CD4-positive, alpha-beta T cell treated with Interleukin-15 for 1 hour (primary cell): ENCODE measurements around the gene WDR70.
"Not testable (repeated sequence)": the region's sequence is repeated elsewhere in the genome, so short reads cannot be mapped to it uniquely, and the experiment has no call there.

Experiments
- DNase-seq: peaks from one replicate; pipeline ENCODE4 v3.0.0-alpha.2; 2020

The WDR70 gene

GRCh38 chr5:37771731-37772130, 392.6 kb downstream of the WDR70 start:
- no peak for DNase-seq

- no peak for DNase-seq
These were observed 393.1 kb downstream of the WDR70 start for GRCh38 chr5:37772255-37772654.

GRCh38 chr5:37773809-37774208, 394.7 kb downstream of the WDR70 start:
- DNase-seq, result no peak

GRCh38 chr5:37774912-37775483, 395.9 kb downstream of the WDR70 start:
- no peak for DNase-seq

DNA sequence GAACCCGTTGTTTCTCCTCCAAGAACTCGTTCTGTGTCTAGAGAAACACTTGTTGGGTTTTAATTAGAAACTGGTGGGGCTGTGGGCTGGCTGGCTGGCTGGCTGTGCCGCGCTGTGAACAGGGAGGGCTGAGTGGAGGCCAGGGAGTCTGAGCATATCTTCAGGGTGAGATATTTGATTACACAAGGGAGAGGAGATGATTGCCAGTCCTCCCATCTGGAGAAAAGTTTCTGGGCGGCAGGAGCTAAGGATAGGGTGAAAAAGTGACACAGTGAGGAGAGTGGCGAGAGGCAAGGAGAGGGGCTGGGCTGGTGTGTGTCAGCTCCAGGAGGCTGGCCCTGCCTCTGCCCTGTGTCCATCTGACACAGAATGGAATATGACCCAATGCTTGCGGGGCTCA, 397.7 kb downstream of the WDR70 start:
- DNase-seq, result no peak

DNA sequence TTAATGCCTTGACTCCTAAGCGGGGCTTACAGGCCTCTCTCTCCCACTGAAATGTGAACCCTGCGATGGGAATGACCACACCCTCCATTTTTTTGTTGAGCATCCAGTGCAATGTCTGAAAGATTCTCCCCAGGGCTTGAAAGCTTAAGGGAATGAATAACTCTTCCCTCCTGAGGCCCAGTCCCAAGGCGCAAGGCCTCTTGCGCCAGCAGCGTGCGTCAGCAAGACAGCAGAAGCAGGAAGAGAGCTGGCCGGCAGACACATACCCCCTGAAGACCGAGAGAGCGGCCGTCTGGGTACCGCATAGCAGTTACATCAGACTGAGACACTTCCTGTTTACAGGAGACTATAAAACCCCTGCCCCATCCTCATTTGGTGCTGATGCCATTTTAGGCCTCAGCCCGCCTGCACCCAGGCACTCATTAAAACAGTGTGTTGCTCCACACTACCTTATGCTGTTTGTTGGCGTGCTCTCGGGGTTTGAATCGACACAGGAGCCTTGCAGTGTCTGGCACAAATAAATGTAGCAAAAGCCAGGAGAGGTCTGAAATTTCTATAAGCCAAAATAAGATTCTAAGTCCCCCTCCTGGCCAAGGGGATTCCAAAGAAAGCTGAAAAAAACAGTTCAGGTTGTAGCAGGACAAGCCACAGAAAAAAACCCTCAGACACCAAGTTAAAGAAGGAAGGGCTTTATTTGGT, 398.5 kb downstream of the WDR70 start:
- DNase-seq, result no peak

GRCh38 chr5:37781409-37781808, 402.3 kb downstream of the WDR70 start:
- DNase-seq, result not testable (repeated sequence)

GRCh38 chr5:37786416-37786815, 407.3 kb downstream of the WDR70 start:
- no peak for DNase-seq

- no peak for DNase-seq
These were observed 407.9 kb downstream of the WDR70 start for GRCh38 chr5:37786862-37787519.

DNA sequence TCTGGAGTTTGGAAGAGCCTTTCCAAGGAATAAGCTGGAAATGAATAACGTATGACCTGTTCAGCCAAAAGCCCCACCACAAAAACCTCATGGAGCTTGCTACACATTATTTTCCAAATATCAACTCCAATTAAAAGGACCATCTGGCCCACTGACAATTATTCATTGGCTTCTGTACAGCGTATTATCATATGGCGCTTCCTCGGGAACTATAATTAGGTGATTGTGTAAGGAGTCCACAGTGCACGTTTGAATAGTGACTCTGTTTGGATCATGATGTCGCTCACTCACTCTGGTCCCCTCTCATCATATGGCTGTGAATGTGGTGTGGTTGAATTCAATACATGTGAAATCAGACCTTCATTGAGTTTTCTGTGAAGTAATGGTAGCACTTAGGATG, 408.6 kb downstream of the WDR70 start:
- no peak for DNase-seq

GRCh38 chr5:37789991-37790390, 410.9 kb downstream of the WDR70 start:
- DNase-seq, result no peak

GRCh38 chr5:37791321-37791720, 412.2 kb downstream of the WDR70 start:
- no peak for DNase-seq

- DNase-seq, result no peak
These were observed 414.0 kb downstream of the WDR70 start for GRCh38 chr5:37792975-37793631.

GRCh38 chr5:37795292-37795691, 416.2 kb downstream of the WDR70 start:
- DNase-seq, result not testable (repeated sequence)

DNA sequence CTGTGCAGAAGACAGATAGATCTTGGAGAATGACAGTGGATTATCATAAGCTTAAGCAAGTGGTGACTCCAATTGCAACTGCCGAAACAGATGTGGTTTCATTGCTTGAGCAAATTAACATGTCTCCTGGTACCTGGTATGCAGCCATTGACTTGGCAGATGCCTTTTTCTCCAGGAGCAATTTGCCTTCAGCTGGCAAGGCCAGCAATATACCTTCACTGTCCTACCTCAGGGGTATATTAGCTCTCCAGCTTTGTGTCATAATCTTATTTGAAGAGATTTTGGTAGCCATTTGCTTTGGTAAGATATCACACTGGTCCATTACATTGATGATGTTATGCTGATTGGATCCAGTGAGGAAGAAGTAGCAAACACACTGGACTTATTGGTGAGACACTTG, 417.3 kb downstream of the WDR70 start:
- not testable (repeated sequence) for DNase-seq

GRCh38 chr5:37799865-37800421, 420.8 kb downstream of the WDR70 start:
- no peak for DNase-seq

DNA sequence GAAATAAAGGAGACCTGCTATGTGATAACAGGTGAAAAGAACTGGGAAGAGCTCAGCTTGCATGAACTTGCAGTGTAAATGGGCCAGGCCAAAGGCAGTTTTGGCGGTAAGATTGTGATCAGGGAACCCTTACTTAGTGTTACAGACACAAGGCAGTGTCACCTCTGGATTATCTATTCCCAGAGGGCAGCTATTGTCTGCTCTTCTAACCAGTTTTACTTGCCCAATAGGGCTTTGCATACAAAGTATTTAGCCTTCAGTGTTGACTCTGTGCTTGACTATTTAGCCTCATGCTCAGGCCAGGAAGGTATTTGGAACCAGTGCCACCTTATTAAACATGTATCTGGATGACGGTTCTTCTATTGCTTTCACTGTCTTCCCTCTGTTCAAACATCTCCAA, 422.4 kb downstream of the WDR70 start:
- DNase-seq, result no peak
